GM21786 (cell line): Measurements from ENCODE around the gene EPHA10.

Experiments used
- ATAC-seq: cut with Tn5 transposase; IDR thresholded peaks from one replicate; pipeline ENCODE4 v1.9.1; 2021; ENCODE audit not compliant: unreplicated experiment

EPHA10 gene

DNA sequence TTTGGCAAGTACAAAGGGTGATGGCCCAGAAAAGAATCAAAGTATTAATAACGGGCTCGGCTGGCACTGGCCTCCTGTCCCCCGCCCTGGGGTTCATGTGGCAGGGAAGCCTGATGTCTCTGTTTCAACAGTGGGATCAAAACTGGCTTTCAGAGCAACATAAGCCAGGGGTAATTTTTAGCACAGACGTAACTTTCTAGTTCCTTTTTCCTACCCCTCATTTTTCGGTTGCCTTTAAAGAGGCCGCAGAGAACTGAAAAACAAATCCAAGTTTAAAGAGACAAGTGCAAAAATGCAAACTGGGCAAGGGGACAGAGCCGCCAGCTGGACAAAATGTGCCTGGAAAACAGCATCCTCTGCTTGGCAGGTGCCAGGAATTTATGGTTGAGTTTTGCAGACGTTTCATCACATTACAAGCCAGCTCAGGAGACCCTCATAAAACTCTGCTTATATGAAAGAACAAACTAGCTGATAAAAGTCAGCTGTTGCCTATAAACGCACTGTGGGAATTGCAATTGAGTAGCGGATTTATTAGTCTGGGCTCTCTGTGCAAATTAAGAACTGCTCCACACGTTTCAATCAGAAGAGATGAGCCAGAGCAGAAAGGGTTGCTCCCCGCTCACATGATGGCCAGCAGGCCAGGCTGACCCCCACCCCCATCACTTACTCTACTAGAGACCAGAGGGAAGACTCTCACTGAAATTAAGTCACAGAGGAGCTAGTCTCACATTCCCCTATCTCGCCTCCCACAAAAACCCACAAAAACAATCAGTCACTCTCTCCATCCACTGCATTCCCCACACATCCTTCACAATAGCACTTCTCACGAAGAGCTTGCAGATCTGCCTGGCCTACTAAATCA, 88.4 kb downstream of the EPHA10 start:
- no peak for ATAC-seq

GRCh38 chr1:37673920-37674319, 91.0 kb downstream of the EPHA10 start:
- no peak for ATAC-seq

DNA sequence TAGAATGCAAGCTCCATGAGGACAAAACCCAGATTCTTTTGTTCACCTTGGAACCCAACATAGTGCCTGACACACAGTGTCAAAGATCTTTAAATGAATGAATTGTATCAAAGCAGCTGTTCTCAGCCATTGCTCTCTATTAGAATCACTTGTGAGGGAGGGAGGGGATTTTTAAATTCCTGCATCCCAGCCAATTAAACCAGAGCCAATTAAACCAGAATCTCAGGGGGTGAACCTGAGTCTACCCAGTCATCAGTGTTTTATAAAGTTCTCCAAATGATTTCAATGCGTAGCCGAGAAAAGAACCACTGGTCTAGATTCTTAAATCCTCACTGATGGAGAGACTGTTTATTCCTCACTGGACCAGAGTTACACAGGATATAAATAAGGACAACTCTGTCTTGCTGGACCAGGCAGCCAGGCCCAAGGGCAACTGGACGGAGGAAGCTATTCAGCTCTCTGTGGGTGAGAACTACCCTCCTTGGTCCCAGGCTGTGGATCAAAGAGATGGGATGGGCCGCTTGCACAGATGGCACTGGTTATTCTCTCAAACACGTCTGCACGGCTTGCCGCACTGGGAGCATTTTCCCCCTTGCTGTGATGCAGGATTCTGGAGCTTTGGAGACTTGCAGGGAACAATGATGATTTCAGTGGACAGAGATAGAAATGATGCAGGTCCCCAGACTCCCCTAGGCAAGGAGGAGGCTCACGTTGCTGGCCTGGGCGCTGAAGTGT, 92.6 kb downstream of the EPHA10 start:
- no peak for ATAC-seq

GRCh38 chr1:37671261-37671660, 93.7 kb downstream of the EPHA10 start:
- ATAC-seq = no peak

DNA sequence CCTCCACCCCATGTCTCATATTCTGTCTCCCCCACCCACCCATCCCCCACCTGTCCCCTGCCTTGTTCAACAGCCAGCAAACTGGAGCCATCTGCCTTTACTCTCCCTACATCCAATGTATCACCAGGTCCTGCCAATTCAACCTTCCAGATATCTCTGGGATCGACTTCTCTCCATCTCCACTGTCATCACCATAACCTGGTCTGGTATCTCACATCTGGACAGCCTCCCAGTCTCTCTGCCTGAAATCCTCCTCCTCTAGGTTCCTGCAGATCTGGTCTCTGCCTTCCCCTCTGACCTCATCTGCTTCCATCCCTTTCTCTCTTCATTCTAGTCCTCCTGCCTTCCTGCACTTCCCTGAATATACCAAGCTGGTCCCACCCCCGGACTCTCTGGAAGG, 94.8 kb downstream of the EPHA10 start:
- ATAC-seq = no peak

- ATAC-seq = no peak
These were observed 97.8 kb downstream of the EPHA10 start for GRCh38 chr1:37667023-37667671.

DNA sequence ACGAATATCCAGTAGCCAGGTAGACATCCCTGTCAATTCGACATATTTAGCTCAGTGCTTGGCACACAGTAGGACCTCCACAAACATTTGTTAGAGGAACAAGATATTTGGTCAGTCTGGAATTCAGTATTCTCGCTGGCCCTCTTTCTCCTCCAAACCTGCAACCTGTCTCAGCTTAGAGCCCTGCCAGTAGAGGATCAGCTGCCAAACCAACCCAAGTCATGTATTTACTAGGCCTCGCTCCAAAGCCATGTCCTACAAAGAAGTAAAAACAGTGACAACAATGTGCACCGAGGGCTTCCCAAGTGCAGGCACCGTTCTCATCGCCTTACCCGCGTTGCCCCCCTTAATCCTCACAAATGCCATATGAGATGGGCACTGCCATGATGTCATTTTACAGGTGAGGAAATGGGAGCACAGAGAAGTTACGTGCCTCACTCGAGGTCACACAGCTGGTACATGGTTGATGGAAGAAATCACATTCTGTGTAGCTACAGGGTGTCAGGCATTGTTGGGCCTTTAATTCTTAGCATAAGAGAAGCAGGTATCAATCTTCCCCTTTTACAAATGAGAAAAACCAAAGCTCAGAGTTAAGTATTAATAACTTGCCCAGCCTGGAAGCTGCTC, 98.6 kb downstream of the EPHA10 start:
- no peak for ATAC-seq
